Caco-2 (cell line): Measurements from ENCODE around the gene SEMA6B. TPM values are rescaled to one million over a fixed set of nuclear protein-coding genes. Genes with fewer than 3 reads are reported as not detected.

Experiments used
- BruUV-seq: library from RNA; stranded (reverse); fragments of 400-500 nt; replicated peaks from 2 replicates; lab custom pipeline; 2021; lab: Mats Ljungman, UMichigan
- CTCF ChIA-PET: fragments of 300-600 bp; sonication (Branson Sonifier 250); formaldehyde crosslinking; loops from one replicate; lab custom pipeline; 2022; ENCODE audit warnings: antibody characterized with exemption; lab: Charles Lee
- POLR2A ChIA-PET: fragments of 300-600 bp; sonication (Branson Sonifier 250); formaldehyde crosslinking; loops from one replicate; lab custom pipeline; 2022; ENCODE audit warnings: antibody characterized with exemption; lab: Charles Lee
- DNase-seq, 2 experiments: peaks; one replicate each; pipeline versions ENCODE4 v3.0.0 to v3.0.0-alpha.2; 2020 to 2022
- H3K27me3 ChIP-seq: replicated peaks from 2 replicates; pipeline ENCODE4 v1.6.0; 2011; ENCODE audit warnings: low read length; ENCODE audit not compliant: control insufficient read depth, insufficient read depth
- H3K36me3 ChIP-seq: 2 replicates; pipeline ENCODE4 v1.5.1; 2011; ENCODE audit warnings: low read length; ENCODE audit not compliant: control insufficient read depth, insufficient read depth
- H3K4me1 ChIP-seq: fragments of 250-450 bp; sonication (Bioruptor Pico); 2 replicates; pipeline ENCODE4 v1.5.1; 2020; ENCODE audit warnings: mild to moderate bottlenecking
- H3K4me3 ChIP-seq: 2 replicates; pipeline ENCODE4 v1.5.1; 2011; ENCODE audit warnings: low read depth, mild to moderate bottlenecking, control low read depth, low read length
- H3K9me3 ChIP-seq: fragments of 250-450 bp; sonication (Bioruptor Pico); 2 replicates; pipeline ENCODE4 v1.5.1; 2020; ENCODE audit warnings: mild to moderate bottlenecking, moderate library complexity
- H3K27ac Mint-ChIP-seq: one replicate; pipeline ENCODE4 v1.8.0; 2022; ENCODE audit warnings: mixed read lengths; ENCODE audit not compliant: unreplicated experiment
- H3K27me3 Mint-ChIP-seq: one replicate; pipeline ENCODE4 v1.8.0; 2022; ENCODE audit warnings: mixed read lengths; ENCODE audit not compliant: insufficient read depth, unreplicated experiment
- H3K36me3 Mint-ChIP-seq: one replicate; pipeline ENCODE4 v1.8.0; 2022; ENCODE audit warnings: mild to moderate bottlenecking, mixed read lengths; ENCODE audit not compliant: insufficient read depth, unreplicated experiment
- H3K4me1 Mint-ChIP-seq: one replicate; pipeline ENCODE4 v1.8.0; 2022; ENCODE audit warnings: low read depth, mixed read lengths; ENCODE audit not compliant: unreplicated experiment
- H3K4me3 Mint-ChIP-seq: one replicate; pipeline ENCODE4 v1.8.0; 2022; ENCODE audit warnings: mild to moderate bottlenecking, moderate library complexity, mixed read lengths; ENCODE audit not compliant: unreplicated experiment
- H3K9me3 Mint-ChIP-seq: one replicate; pipeline ENCODE4 v1.8.0; 2022; ENCODE audit warnings: mixed read lengths; ENCODE audit not compliant: unreplicated experiment
- CTCF ChIP-seq, 2 experiments: fragments of 200-600 bp in 1 of 2; IDR thresholded peaks; 1 replicate in 1 of 2; 2 replicates in 1 of 2; pipeline versions ENCODE4 v1.5.1 to v1.8.0; 2011 to 2022; ENCODE audit warnings: antibody characterized with exemption in 1 of 2, control low read depth in 1 of 2, inconsistent platforms in 1 of 2, low read depth in 1 of 2, low read length in 1 of 2, mild to moderate bottlenecking in 1 of 2, moderate library complexity in 1 of 2; ENCODE audit not compliant: insufficient read depth in 1 of 2, severe bottlenecking in 1 of 2, unreplicated experiment in 1 of 2
- intact Hi-C: fragments of 100-400 bp; cut with micrococcal nuclease; formaldehyde crosslinking; loops from one replicate; pipeline ENCODE4 v1.10.0; 2022; ENCODE audit not compliant: unreplicated experiment
- total RNA-seq: library from RNA; stranded (reverse); gene quantifications from 2 replicates; pipeline ENCODE4 v1.2.3, GENCODE V29; 2022

Gene SEMA6B
- total RNA-seq, 1 experiment from 2014 or later: 0.39 TPM

DNA sequence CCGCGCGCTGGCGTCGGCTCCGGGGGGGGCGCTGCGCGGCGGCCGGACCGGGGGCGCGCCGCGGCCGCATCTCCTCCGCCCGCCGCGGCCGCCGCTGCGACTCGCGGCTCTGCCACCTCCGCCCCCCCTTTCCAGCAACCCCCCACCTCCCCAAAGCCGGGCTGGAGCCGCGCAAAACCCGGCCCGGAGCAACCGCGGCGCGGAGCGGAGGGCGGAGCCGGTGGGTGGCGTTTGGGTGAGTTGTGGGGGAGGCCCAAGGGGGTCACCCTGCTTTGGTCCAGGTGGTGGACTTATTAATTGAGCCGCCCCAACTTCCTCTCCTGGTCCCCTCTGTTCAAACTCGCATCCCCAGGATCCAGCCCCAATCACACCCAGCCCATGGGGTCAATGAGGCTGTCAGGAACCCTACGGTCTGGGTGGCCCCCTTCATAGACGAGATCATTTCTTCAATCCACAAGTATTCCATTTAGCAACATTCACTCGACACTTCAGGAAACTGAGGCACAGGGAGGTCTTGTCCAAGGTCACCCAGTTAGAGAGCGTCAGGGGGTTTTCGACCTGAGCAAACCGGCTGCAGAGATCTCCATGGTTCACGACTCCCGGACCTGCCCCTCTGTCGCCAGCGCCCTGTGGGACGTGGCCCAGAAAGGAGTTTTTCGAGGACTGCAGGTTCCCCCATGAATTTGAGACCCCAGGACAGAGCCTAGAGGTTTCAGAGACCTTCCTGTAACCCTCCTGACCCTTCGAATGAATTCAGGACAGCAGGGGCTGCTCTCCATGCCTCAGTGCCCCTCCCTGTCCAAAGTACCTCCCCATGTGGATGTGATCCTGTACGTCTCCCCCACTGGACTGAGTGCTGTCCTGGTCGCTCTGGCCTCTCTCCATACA is 22.4 kb upstream of the SEMA6B start:
- Mint-ChIP-seq H3K27ac (no peak overlapping the region), H3K4me1 (peaks cover 9% of the 10 kb centered on the region), H3K27me3 (peaks cover 16% of the 10 kb centered on the region), H3K4me3 (peak overlapping the region; percentile 68), H3K9me3 (no peaks in the 10 kb centered on the region), H3K36me3 (no peaks in the 10 kb centered on the region)
- Histone ChIP-seq H3K9me3 (no peaks in the 10 kb centered on the region), H3K4me1 (peaks cover 13% of the 10 kb centered on the region), H3K36me3 (no peaks in the 10 kb centered on the region), H3K27me3 (no peaks in the 10 kb centered on the region), H3K4me3 (peak overlapping the region; percentile 31)
- BruUV-seq: no TSS peak
- ChIA-PET CTCF (no interaction called here), POLR2A (no interaction called here)
- no peak for TF ChIP-seq CTCF (IDR thresholded peaks at IDR 0.05; ENCODE audit: insufficient read depth in 1 of 2, low read depth in 1 of 2, low read length in 1 of 2, severe bottlenecking in 1 of 2, unreplicated experiment in 1 of 2)
- peak in 1 of 2 experiments; percentile 54 for DNase-seq
- intact Hi-C loops: no loop called here

- Mint-ChIP-seq H3K4me1 (peaks cover 13% of the 10 kb centered on the region), H3K27ac (no peak overlapping the region), H3K4me3 (peak overlapping the region; percentile 37), H3K36me3 (no peaks in the 10 kb centered on the region), H3K27me3 (peaks cover 16% of the 10 kb centered on the region), H3K9me3 (no peaks in the 10 kb centered on the region)
- intact Hi-C loops: no loop called here
- CTCF ChIA-PET: no interaction called here
- POLR2A ChIA-PET: no interaction called here
- no peaks in the 10 kb centered on the region for H3K27me3 ChIP-seq
- no peak for DNase-seq
- no TSS peak for BruUV-seq
- peak overlapping the region; percentile 31 for H3K4me3 ChIP-seq
- H3K36me3 ChIP-seq: no peaks in the 10 kb centered on the region
- TF ChIP-seq CTCF (IDR thresholded peaks at IDR 0.05; ENCODE audit: insufficient read depth in 1 of 2, low read depth in 1 of 2, low read length in 1 of 2, severe bottlenecking in 1 of 2, unreplicated experiment in 1 of 2): no peak
- peaks cover 13% of the 10 kb centered on the region for H3K4me1 ChIP-seq
- no peaks in the 10 kb centered on the region for H3K9me3 ChIP-seq
These were observed 21.6 kb upstream of the SEMA6B start for GRCh38 chr19:4580961-4581665.
